Gastroesophageal sphincter (tissue), 4 donors: Measurements from ENCODE around the gene CEP104. TPM values are rescaled to one million over a fixed set of nuclear protein-coding genes. Genes with fewer than 3 reads are reported as not detected.

Source experiments
- ATAC-seq: fragments of 150-250 bp; one replicate; pipeline ENCODE4 v1.9.1; 2016; ENCODE audit warnings: mild to moderate bottlenecking, moderate library complexity
- H3K27ac ChIP-seq, 4 donors: fragments of 200-600 bp; sonication (generic) in 3 of 4; 1 replicate in 3 of 4; 2 replicates in 1 of 4; pipeline ENCODE4 v1.5.1; 2016 to 2019
- H3K27me3 ChIP-seq: fragments of 200-600 bp; sonication (generic); one replicate; pipeline ENCODE4 v1.5.1; 2019
- H3K36me3 ChIP-seq, 2 donors: fragments of 200-600 bp; sonication (generic); one replicate each; pipeline ENCODE4 v1.5.1; 2019; ENCODE audit warnings: control low read depth in 1 of 2
- H3K4me1 ChIP-seq, 3 donors: fragments of 200-600 bp; sonication (generic); 1 replicate in 2 of 3; 2 replicates in 1 of 3; pipeline ENCODE4 v1.5.1; 2016 to 2019; ENCODE audit warnings: control low read depth in 2 of 3
- H3K4me3 ChIP-seq, 2 donors: fragments of 200-600 bp; sonication (generic); one replicate each; pipeline ENCODE4 v1.5.1; 2019; ENCODE audit warnings: mild to moderate bottlenecking in 1 of 2, moderate library complexity in 1 of 2
- H3K9me3 ChIP-seq, 3 donors: fragments of 200-600 bp; sonication (generic); one replicate each; pipeline ENCODE4 v1.5.1; 2017 to 2019; ENCODE audit warnings: control low read depth in 2 of 3
- CTCF ChIP-seq, 4 experiments: fragments of 200-600 bp in 2 of 4; fragments of 450-650 bp in 2 of 4; sonication (generic) in 1 of 4; IDR thresholded peaks; one replicate each; pipeline ENCODE4 v1.5.1; 2017 to 2019; ENCODE audit warnings: antibody characterized with exemption in 4 of 4, mild to moderate bottlenecking in 2 of 4, moderate library complexity in 2 of 4
- EP300 ChIP-seq: sonication (generic); formaldehyde crosslinking; IDR thresholded peaks from one replicate; pipeline ENCODE4 v1.6.1; 2017; ENCODE audit warnings: antibody characterized with exemption, mild to moderate bottlenecking
- POLR2A ChIP-seq, 2 donors: fragments of 450-650 bp; IDR thresholded peaks; one replicate each; pipeline ENCODE4 v1.6.1; 2017; ENCODE audit warnings: antibody characterized with exemption in 2 of 2, mild to moderate bottlenecking in 2 of 2, moderate library complexity in 1 of 2
- POLR2AphosphoS5 ChIP-seq: sonication (generic); formaldehyde crosslinking; IDR thresholded peaks from one replicate; pipeline ENCODE4 v1.6.1; 2017; ENCODE audit warnings: antibody characterized with exemption
- WGBS, 2 donors: methylation state at CpG; one replicate each; pipeline ENCODE4 v1.1.5; 2018; ENCODE audit warnings: low coverage in 1 of 2; 5-methylcytosine and 5-hydroxymethylcytosine counted together
- total RNA-seq, 4 donors: library from RNA; depleted of rRNA; stranded (reverse); fragments of >200 nt; gene quantifications; one replicate each; pipeline ENCODE4 v1.1.0, GENCODE V29; 2016

The CEP104 gene
- total RNA-seq, 4 donors from 2014 or later, result 29.3 to 78.2 (median 41.8) TPM

- Histone ChIP-seq H3K9me3 (peaks cover 0 to 10% (median 0%) of the 10 kb centered on the region in 3 donors), H3K4me1 (no peaks in the 10 kb centered on the region), H3K27ac (no peak overlapping the region), H3K27me3 (no peaks in the 10 kb centered on the region), H3K36me3 (peaks cover 0 to 94% of the 10 kb centered on the region in 2 donors), H3K4me3 (no peak overlapping the region)
- no peak for TF ChIP-seq POLR2A (IDR thresholded peaks at IDR 0.05)
- WGBS, 2 donors, result 95 to 98% methylated on average over 6 to 7 of the region's 7 CpGs
- ATAC-seq, result no peak
Observed at GRCh38 chr1:3841491-3841890, 15.5 kb downstream of the CEP104 start.

GRCh38 chr1:3838788-3839187 lies 18.2 kb downstream of the CEP104 start:
- no peak for TF ChIP-seq CTCF (IDR thresholded peaks at IDR 0.05)
- no peak for TF ChIP-seq POLR2AphosphoS5
- TF ChIP-seq EP300, result no peak
- TF ChIP-seq POLR2A (IDR thresholded peaks at IDR 0.05), result no peak
- no peak for ATAC-seq
- Histone ChIP-seq H3K4me1 (no peaks in the 10 kb centered on the region), H3K27me3 (no peaks in the 10 kb centered on the region), H3K4me3 (no peak overlapping the region), H3K27ac (no peak overlapping the region), H3K36me3 (peaks cover 0 to 99% of the 10 kb centered on the region in 2 donors), H3K9me3 (peaks cover 0 to 10% (median 0%) of the 10 kb centered on the region in 3 donors)
- 85 to 96% methylated on average over 10 of the region's 11 CpGs for WGBS, 2 donors

DNA sequence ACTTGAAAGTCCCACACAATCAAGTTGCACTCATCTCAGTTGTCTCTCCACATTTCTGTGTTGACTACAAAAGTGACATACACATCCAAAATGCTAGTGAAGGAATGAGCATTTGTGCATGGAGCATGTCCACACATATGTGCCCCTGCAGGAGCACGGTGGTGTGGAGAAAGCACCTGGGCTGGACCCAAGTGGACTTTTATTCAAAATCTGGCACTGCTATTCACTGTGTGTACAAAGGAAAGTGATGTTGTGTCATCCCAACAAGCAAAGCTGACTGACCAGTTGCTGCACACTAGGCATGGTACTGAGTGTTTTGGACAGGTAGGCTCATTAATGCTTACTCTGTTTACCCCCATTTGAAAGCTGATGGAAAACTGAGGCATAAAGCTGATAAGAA lies 19.3 kb downstream of the CEP104 start:
- TF ChIP-seq POLR2AphosphoS5 (no peak), POLR2A (IDR thresholded peaks at IDR 0.05) (no peak), CTCF (IDR thresholded peaks at IDR 0.05) (no peak), EP300 (no peak)
- ATAC-seq, result no peak
- H3K9me3 ChIP-seq, result peaks cover 0 to 10% (median 0%) of the 10 kb centered on the region in 3 donors
- 100% methylated on average over 1 of the region's 1 CpG; no CpG with 5 or more reads in 1 of the 2 donors for WGBS, 2 donors
- no peaks in the 10 kb centered on the region for H3K4me1 ChIP-seq
- H3K36me3 ChIP-seq, result peaks cover 0 to 98% of the 10 kb centered on the region in 2 donors
- H3K27me3 ChIP-seq, result no peaks in the 10 kb centered on the region
- H3K27ac ChIP-seq, result no peak overlapping the region
- no peak overlapping the region for H3K4me3 ChIP-seq

DNA sequence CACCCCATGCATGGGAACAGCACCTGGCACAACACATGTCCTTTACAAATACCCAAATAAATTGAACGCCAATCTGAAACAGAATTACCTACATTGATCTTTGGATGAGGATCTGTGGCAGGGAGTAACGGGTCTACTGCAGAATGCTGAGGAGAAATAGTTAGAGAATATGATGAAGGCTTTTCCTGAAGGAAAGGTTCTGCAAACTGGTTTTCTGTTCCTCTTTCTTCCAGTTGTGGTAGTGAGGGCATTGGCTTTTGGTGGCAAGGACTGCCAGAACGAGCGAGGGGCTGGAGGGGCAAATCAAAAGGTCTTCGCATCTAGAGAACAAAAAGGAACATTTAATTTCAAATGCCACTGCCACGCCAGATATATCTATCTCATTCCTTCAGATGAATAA lies 19.8 kb downstream of the CEP104 start:
- no peak for ATAC-seq
- H3K4me3 ChIP-seq, result no peak overlapping the region
- H3K27ac ChIP-seq, result no peak overlapping the region
- WGBS, 2 donors, result 94 to 100% methylated on average over 3 to 6 of the region's 6 CpGs
- no peak for TF ChIP-seq POLR2A (IDR thresholded peaks at IDR 0.05)
- no peak for TF ChIP-seq EP300
- TF ChIP-seq POLR2AphosphoS5, result no peak
- TF ChIP-seq CTCF (IDR thresholded peaks at IDR 0.05), result no peak
- peaks cover 2 to 98% of the 10 kb centered on the region in 2 donors for H3K36me3 ChIP-seq
- peaks cover 0 to 10% (median 0%) of the 10 kb centered on the region in 3 donors for H3K9me3 ChIP-seq
- no peaks in the 10 kb centered on the region for H3K27me3 ChIP-seq
- H3K4me1 ChIP-seq, result no peaks in the 10 kb centered on the region

DNA sequence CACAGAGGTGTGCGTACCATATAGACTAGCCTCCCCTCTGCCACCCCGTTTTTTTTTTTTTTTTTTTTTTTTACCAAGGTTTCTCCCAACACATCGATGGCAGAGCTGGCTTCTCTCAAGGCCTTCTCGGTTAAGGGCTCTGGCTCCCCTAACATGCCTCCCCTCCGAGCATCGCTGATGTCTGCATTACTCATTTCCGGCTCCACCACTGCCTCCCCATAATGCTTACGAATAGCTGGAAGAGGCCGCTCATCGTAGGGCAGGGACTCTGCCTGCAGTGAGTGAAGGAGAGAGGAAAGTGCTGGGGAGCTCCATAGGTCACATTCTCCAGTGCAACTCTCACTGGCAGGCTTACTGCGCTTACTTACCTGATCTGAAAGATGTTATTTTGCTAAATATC lies 20.6 kb downstream of the CEP104 start:
- Histone ChIP-seq H3K4me3 (no peak overlapping the region), H3K27ac (no peak overlapping the region), H3K27me3 (no peaks in the 10 kb centered on the region), H3K4me1 (no peaks in the 10 kb centered on the region), H3K9me3 (peaks cover 0 to 10% (median 0%) of the 10 kb centered on the region in 3 donors), H3K36me3 (peaks cover 2 to 99% of the 10 kb centered on the region in 2 donors)
- 92 to 95% methylated on average over 10 to 11 of the region's 11 CpGs for WGBS, 2 donors
- ATAC-seq, result no peak
- no peak for TF ChIP-seq EP300
- TF ChIP-seq CTCF (IDR thresholded peaks at IDR 0.05), result no peak
- no peak for TF ChIP-seq POLR2AphosphoS5
- TF ChIP-seq POLR2A (IDR thresholded peaks at IDR 0.05), result no peak
